Germinal center (tissue), 1 donor: ENCODE results near the gene LAMA1.
A peak's percentile ranks its signal among the peaks of the same experiment; 100 is the strongest.
"Not testable (repeated sequence)": the region's sequence is repeated elsewhere in the genome, so short reads cannot be mapped to it uniquely, and the experiment has no call there.

Experiments
- DNase-seq: peaks from one replicate; pipeline ENCODE4 v3.0.0; 2012; ENCODE audit warnings: mixed read lengths, low spot score

Gene LAMA1

GRCh38 chr18:6949800-6950586 is 167.6 kb downstream of the LAMA1 start:
- DNase-seq = no peak

- no peak for DNase-seq
These were observed 169.1 kb downstream of the LAMA1 start for GRCh38 chr18:6948281-6949055.

GRCh38 chr18:6947338-6948030 is 170.1 kb downstream of the LAMA1 start:
- no peak for DNase-seq

- DNase-seq = no peak
These were observed 174.5 kb downstream of the LAMA1 start for GRCh38 chr18:6943143-6943542.

DNA sequence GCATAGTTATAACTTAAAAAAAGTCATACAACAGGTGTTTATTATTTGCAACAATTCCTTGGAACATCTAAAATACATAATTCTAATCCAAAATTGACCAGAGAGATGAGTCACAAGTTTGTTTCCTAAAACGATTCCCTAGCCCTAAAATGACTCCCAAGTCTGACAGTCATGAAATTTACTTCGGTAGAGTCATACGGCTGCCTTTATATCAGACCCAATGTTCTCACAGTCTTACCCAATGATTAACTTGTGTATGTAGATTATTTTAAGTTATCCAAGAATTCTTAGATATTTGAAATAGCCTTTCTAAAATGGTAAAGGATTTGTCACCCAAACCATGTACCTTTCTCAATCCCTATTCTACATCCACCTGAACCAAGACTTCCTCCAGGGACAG is 174.9 kb downstream of the LAMA1 start:
- DNase-seq = no peak

- no peak for DNase-seq
These were observed 175.6 kb downstream of the LAMA1 start for GRCh38 chr18:6941996-6942395.

DNA sequence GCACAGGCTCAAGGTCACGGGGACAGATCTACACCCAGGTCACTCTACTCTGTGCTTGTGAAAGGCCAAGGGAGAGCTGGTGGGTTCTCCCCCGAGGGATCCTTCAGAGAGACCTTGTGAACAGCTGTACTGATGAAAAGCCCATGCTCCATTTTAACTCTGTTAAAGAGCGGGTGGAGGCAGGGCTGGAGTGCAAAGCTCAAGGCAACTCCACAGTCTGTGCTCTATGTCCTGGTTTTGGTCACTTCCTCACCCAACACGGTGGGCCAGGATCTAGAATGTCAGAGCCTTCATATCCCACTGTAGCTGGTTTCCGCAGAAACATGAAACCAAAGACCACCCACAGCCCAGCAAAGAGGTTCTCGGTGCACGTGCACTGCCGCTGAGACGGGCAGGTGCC is 177.1 kb downstream of the LAMA1 start:
- DNase-seq = no peak

GRCh38 chr18:6939972-6940371 is 177.6 kb downstream of the LAMA1 start:
- no peak for DNase-seq

- DNase-seq = not testable (repeated sequence)
These were observed 179.2 kb downstream of the LAMA1 start for GRCh38 chr18:6938403-6938802.

- DNase-seq = no peak
These were observed 179.6 kb downstream of the LAMA1 start for GRCh38 chr18:6938003-6938402.

DNA sequence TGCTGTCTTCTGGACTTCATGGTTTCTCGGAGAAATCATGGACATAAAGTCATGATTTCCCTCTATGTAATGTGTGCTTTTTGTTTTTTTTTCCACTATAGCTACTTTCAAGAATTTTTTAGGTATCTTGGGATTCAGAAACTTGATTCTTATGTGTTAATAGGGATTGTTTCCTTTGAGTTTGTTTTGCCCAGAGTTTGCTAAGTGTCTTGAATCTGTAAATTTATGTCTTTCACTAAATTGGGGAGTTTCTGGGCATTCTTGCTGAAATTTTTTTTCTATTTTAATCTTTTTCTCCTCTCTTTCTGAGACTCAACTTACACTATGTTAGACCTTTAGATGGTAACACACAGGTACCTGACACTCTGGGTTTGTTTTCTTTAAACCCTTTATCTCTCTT is 182.7 kb downstream of the LAMA1 start:
- no peak for DNase-seq

GRCh38 chr18:6929370-6930102 is 188.1 kb downstream of the LAMA1 start:
- DNase-seq = no peak

DNA sequence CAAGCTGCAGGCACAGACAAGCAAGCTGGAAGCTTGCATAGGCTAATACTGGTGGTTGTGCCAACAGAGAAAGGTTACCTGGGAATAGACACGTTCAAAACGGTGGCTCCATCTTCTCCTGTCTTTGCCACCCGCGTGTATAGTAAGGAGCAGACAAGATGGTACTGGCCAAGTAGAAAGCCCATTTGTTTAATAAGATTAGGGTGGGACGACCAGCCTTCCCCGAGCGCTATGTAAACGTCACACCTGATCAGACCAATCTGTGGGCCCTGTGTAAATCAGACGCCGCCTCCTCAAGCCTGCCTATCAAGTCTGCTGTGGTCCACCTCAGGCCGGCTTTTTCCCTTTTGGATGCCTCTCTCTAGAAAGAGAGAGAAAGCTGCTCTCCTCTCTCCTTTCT is 189.2 kb downstream of the LAMA1 start:
- DNase-seq = no peak

DNA sequence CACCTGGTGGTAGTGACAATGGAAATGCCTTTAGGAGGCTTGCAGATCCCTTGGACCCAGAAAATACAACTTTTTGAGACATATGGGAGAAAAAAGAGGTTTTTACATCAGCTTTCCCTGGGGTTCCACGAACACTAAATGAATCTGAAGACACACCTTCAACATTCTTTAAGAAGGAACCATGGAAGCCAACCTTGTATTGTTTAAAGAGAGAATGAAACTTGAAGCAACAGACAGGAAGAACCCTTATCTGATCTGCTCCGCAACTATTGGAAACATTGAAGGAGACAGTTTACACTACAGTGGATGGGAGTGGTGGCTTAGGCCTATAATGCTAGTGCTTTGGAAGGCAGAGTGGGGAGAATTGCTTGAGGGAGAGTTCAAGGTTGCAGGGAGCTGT is 190.4 kb downstream of the LAMA1 start:
- no peak for DNase-seq

- no peak for DNase-seq
These were observed 194.4 kb downstream of the LAMA1 start for GRCh38 chr18:6923220-6923619.

DNA sequence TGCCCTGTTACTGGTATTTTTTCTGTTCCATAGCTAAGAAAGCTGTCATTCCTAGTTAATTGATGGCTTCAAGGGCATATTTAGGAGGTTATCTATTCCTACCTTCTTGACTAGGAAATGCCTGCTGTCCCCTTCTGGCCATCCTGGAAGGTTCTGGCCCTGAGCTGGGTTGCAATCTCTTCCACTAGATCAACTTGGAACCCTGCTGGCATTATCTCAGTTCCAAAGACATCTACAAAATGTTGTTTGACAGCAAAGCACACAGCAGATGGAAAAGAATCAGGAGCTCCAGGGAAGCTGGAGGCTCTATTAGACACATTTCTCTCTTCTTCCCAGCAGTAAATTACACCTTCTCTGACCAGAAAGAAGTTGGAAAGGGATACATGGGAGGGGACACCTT is 196.0 kb downstream of the LAMA1 start:
- DNase-seq = no peak

DNA sequence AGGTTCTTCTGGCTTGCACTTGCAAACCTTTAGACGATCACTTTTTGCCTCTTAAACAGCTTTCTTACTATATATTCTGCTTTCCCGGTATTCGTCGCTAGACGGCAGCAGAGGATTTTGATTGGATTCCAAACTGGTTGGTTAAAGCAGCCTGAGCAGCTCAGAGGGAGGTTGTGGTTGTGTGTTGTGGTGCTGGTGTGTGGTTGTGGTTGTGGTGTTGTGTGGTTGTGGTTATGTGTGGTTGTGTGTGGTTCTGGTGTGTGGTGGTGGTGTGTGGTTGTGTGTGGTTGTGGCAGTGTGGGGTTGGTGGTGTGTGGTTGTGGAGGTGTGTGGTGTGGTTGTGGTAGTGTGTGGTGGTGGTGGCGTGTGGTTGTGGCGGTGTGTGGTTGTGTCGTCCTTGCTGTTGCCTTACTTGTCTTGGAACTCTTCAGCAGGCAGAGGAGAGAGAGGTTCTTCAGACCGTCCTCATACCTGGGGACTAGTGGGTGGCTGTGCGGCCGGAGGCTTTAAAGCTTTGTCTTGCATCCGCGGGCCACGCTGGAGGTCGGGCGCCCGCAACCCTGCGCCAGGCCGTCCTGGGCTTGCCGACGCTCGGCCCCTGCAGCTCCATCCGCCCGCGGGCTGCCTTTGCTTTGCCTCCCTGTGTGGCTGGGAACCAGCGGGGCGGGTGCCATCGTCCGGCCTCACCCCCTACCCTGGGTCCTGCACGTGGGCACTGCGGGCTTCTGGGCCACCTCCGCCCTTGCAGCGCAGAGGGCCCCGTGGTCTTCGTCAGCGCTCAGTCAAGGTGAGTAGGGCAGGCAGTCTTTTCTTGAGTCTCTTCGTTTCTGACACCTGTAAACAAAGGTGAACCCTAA is 197.3 kb downstream of the LAMA1 start:
- peak; percentile 13 for DNase-seq

DNA sequence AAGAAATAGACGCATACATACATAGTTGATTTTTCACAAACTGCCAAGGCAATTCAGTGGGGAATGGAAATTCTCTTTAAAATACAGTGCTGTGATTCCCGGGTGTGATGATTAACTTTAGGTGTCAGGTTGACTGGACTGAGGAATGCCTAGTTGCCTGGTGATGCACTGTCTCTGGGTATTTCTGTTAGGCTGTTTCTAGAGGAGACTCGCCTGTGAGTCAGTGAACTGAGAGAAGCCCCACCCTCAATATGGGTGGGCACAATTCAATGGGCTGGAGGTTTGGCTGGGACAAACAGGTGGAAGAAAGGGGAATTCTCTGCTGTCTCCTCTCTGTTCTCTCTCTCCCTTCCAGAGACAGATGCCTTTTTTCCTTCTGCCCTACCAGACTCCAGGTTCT is 200.5 kb downstream of the LAMA1 start:
- DNase-seq = no peak

- DNase-seq = no peak
These were observed 216.2 kb downstream of the LAMA1 start for GRCh38 chr18:6901286-6901926.

- no peak for DNase-seq
These were observed 225.8 kb downstream of the LAMA1 start for GRCh38 chr18:6891788-6892187.
